ENCODE measurements around the gene ZFYVE9. TPM values are rescaled to one million over a fixed set of nuclear protein-coding genes. Genes with fewer than 3 reads are reported as not detected.

ZFYVE9 gene
- total RNA-seq, 1 donor from 2014 or later, result 18.7 TPM

GRCh38 chr1:52356818-52357355 is 215.0 kb downstream of the ZFYVE9 start:
- no peaks in the 10 kb centered on the region for H3K27me3 ChIP-seq (ENCODE audit: low read depth)
- intact Hi-C loops (cut with DNase I), result no loop called here
- H3K4me1 ChIP-seq, result no peaks in the 10 kb centered on the region
- peaks cover 100% of the 10 kb centered on the region for H3K36me3 ChIP-seq
- TF ChIP-seq CTCF (IDR thresholded peaks at IDR 0.05), result no peak
- H3K27ac ChIP-seq, result no peak overlapping the region
- H3K4me3 ChIP-seq, result no peak overlapping the region
- ATAC-seq (no peak), DNase-seq (no peak)
- H3K9me3 ChIP-seq, result no peaks in the 10 kb centered on the region

- intact Hi-C loops (cut with DNase I), result no loop called here
- no peaks in the 10 kb centered on the region for H3K27me3 ChIP-seq (ENCODE audit: low read depth)
- DNase-seq, result no peak
- H3K36me3 ChIP-seq, result peaks cover 100% of the 10 kb centered on the region
- TF ChIP-seq CTCF (IDR thresholded peaks at IDR 0.05), result no peak
- no peak overlapping the region for H3K27ac ChIP-seq
- no peaks in the 10 kb centered on the region for H3K4me1 ChIP-seq
- H3K9me3 ChIP-seq, result no peaks in the 10 kb centered on the region
- ATAC-seq, result no peak
- H3K4me3 ChIP-seq, result no peak overlapping the region
Measured at GRCh38 chr1:52357397-52357796, 215.5 kb downstream of the ZFYVE9 start.

- Histone ChIP-seq H3K9me3 (no peaks in the 10 kb centered on the region), H3K36me3 (peaks cover 98% of the 10 kb centered on the region), H3K4me3 (no peak overlapping the region), H3K27me3 (ENCODE audit: low read depth) (no peaks in the 10 kb centered on the region), H3K4me1 (peaks cover under 1% of the 10 kb centered on the region), H3K27ac (no peak overlapping the region)
- TF ChIP-seq CTCF (IDR thresholded peaks at IDR 0.05), result no peak
- DNase-seq (no peak), ATAC-seq (no peak)
- intact Hi-C loops (cut with DNase I), result no loop called here
Measured at GRCh38 chr1:52358851-52359497, 217.1 kb downstream of the ZFYVE9 start.

DNA sequence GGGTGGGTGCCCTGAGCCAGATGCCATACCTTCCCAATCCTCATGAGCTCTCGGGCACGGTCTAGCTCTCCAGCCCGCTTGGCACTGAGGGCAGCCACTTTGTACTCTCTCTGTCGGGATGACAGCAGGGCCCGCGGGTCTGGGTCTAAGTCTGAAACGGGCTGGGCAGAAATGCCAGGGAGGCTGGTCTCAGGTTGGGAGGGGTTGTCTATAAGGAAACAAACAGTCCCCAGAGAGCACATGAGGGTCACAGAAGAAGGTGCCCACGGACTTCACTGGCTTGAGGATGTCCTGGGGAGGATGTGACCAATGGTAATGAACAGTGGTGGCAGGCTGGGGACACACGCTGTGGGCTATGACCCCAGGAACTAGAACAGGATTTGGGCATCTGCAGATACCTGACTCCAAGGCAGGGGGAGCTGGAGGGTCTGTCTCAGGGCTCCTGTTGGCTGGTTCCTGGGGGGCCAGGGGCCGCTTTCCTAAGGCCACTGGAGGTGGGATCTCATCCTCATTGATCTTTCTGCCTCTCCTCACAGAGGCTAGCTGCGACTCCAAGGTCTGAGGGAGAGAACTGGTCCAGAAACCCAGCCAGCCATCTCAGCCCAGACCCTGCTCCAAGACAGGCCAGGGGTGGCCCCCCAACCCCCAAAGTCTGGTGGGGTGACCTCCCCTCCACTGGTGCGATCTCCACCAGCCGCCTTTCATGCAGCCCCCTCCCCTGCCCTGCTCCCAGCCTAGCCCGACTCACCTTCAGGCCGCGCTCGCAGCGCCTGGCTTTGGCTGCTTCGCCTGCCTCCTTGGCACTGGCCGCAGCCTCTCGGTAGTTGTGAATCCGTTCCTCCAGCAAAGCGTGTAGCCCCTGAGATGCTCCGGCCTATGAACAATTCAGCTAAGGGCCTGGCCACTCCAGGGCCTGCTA is 218.0 kb downstream of the ZFYVE9 start:
- Histone ChIP-seq H3K27me3 (ENCODE audit: low read depth) (no peaks in the 10 kb centered on the region), H3K4me1 (peaks cover 10% of the 10 kb centered on the region), H3K36me3 (peaks cover 92% of the 10 kb centered on the region), H3K9me3 (no peaks in the 10 kb centered on the region), H3K27ac (no peak overlapping the region), H3K4me3 (no peak overlapping the region)
- DNase-seq (no peak), ATAC-seq (no peak)
- intact Hi-C loops (cut with DNase I), result no loop called here
- TF ChIP-seq CTCF (IDR thresholded peaks at IDR 0.05), result no peak

- peaks cover 85% of the 10 kb centered on the region for H3K36me3 ChIP-seq
- no peaks in the 10 kb centered on the region for H3K27me3 ChIP-seq (ENCODE audit: low read depth)
- H3K4me1 ChIP-seq, result peaks cover 14% of the 10 kb centered on the region
- no peak overlapping the region for H3K4me3 ChIP-seq
- no peak overlapping the region for H3K27ac ChIP-seq
- DNase-seq (no peak), ATAC-seq (no peak)
- TF ChIP-seq CTCF (IDR thresholded peaks at IDR 0.05), result no peak
- H3K9me3 ChIP-seq, result no peaks in the 10 kb centered on the region
- intact Hi-C loops (cut with DNase I), result no loop called here
Measured at GRCh38 chr1:52360595-52360968, 218.7 kb downstream of the ZFYVE9 start.

All from lower lobe of right lung (tissue), 2 donors.